ENCODE measurements around the gene ATP8B1. TPM values are rescaled to one million over a fixed set of nuclear protein-coding genes. Genes with fewer than 3 reads are reported as not detected.

Gene ATP8B1
- total and polyA plus RNA-seq, 2 of the 8 experiments (the other 6 are each of a cell fraction or from before 2014, with no cell fraction given): 1.1 to 4.6 TPM

DNA sequence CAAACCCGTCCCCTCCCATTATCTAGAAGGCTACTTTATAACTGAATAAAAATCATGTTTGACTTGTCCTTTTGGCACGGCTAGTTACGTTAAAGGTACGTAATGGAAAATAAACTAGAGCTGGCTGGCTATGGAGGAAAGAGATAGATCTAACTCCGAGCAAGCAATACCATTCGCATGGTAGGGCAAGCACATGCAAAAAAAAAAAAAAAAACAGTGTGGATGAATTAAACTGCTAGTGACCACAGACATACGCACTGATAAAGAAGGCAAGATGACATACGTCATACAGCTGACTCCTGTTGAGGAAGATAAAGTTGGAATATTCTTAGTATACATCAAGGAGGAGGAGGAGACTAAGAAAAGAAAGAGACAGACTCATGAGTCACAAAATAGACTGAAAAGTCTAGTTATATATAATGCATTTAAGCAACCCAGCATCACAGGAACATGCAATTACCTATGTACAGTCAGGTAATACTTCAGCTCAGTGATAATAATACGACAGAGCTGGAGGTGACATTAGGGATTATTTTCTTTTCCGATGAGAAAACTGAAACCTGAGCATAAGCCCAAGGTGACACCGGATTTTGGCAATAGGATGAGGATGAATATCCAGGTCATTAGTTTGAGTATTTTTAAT is 143.5 kb downstream of the ATP8B1 start:
- FAIRE-seq: no peak
- Histone ChIP-seq H3K18ac (ENCODE audit: extremely low read depth, low read length) (no peak overlapping the region), H2AK5ac (ENCODE audit: low read depth, low read length) (no peak overlapping the region), H3K36me3 (ENCODE audit: control insufficient read depth in 2 of 4, insufficient read depth in 4 of 4, low read length in 3 of 4) (peaks cover 0 to 7% (median 2%) of the 10 kb centered on the region in 4 experiments; a peak in 1 of 8 replicates), H4K91ac (replicated peaks; ENCODE audit: insufficient read length, low read length) (no peak overlapping the region), H2BK5ac (ENCODE audit: low read depth, low read length) (no peak overlapping the region), H4K8ac (ENCODE audit: extremely low read depth, insufficient read depth, low read length) (no peak overlapping the region), H3K4ac (replicated peaks; ENCODE audit: insufficient read length, low read depth, low read length) (no peak overlapping the region), H3K56ac (replicated peaks; ENCODE audit: insufficient read length, low read depth, low read length) (no peak overlapping the region), H3K4me1 (replicated peaks in 1 of 4; ENCODE audit: control insufficient read depth in 3 of 4, insufficient read depth in 4 of 4, low read length in 3 of 4) (no peaks in the 10 kb centered on the region), H3K9me3 (ENCODE audit: insufficient read depth in 2 of 2, low read depth in 1 of 2, low read length in 1 of 2) (peaks cover 7 to 10% of the 10 kb centered on the region in 2 experiments; a peak in 3 of 4 replicates), H3K27me3 (replicated peaks in 1 of 4; ENCODE audit: control insufficient read depth in 3 of 4, extremely low read depth in 1 of 4, insufficient read depth in 3 of 4, low read length in 3 of 4) (no peaks in the 10 kb centered on the region), H2BK15ac (ENCODE audit: low read length) (no peak overlapping the region), H2BK20ac (ENCODE audit: low read length) (no peak overlapping the region), H4K20me1 (replicated peaks in 1 of 2; ENCODE audit: control insufficient read depth in 1 of 2, insufficient read depth in 2 of 2, low read length in 2 of 2) (peaks cover 0 to 2% of the 10 kb centered on the region in 2 experiments), H3K9ac (replicated peaks in 1 of 4; ENCODE audit: extremely low read depth in 1 of 4, low read depth in 3 of 4, low read length in 3 of 4) (no peak overlapping the region), H3K79me2 (ENCODE audit: control insufficient read depth in 1 of 2, insufficient read depth in 2 of 2, low read length in 2 of 2) (no peaks in the 10 kb centered on the region), H4K5ac (ENCODE audit: insufficient read length, low read depth, low read length) (no peak overlapping the region), H2BK120ac (replicated peaks; ENCODE audit: low read depth, low read length) (no peak overlapping the region), H3K23me2 (ENCODE audit: low read depth, low read length) (0 out of 2 replicates have a peak, but pooled peaks cover 2% of the 10 kb centered on the region), H3K79me1 (ENCODE audit: low read depth, low read length) (no peaks in the 10 kb centered on the region), H2BK12ac (ENCODE audit: low read depth, low read length) (no peak overlapping the region), H3K23ac (ENCODE audit: insufficient read length) (no peak overlapping the region), H3K27ac (ENCODE audit: low read depth, low read length) (no peak overlapping the region), H2AFZ (ENCODE audit: low read length) (no peak overlapping the region), H3K14ac (ENCODE audit: insufficient read length) (no peak overlapping the region), H3K4me2 (ENCODE audit: insufficient read depth in 1 of 2, low read depth in 2 of 2, low read length in 2 of 2) (no peak overlapping the region), H3K4me3 (ENCODE audit: extremely low read depth in 1 of 4, insufficient read depth in 2 of 4, low read depth in 3 of 4, low read length in 4 of 4) (no peak overlapping the region)
- DNase-seq (ENCODE audit: low read depth in 1 of 2, low spot score in 2 of 2): no peak
- WGBS, 2 experiments (ENCODE audit: extremely low coverage in 1 of 2, insufficient coverage in 1 of 2, insufficient read length in 1 of 2, insufficient replicate concordance in 2 of 2, low coverage in 1 of 2, low lambda C conversion rate in 2 of 2, missing lambda C conversion rate in 1 of 2): 92% methylated on average over 11 of the region's 11 CpGs; no CpG with 5 or more reads in 1 of the 2 experiments
- CTCF ChIA-PET (ENCODE audit: partially characterized antibody): no interaction called here
- POLR2A ChIA-PET (ENCODE audit: partially characterized antibody): interaction anchor here (0.6 kb wide), 1 partner anchor 94 kb away, joined by 3 read pairs; no protein-coding TSS in a partner anchor
- TF ChIP-seq HDAC2 (IDR thresholded peaks at IDR 0.05; ENCODE audit: borderline replicate concordance in 1 of 2, low read depth in 2 of 2, low read length in 2 of 2): no peak
- TF ChIP-seq TCF12 (IDR thresholded peaks at IDR 0.05; ENCODE audit: low read depth, low read length): no peak
- no peak for TF ChIP-seq BCL11A (IDR thresholded peaks at IDR 0.05; ENCODE audit: low read depth in 2 of 2, low read length in 2 of 2)
- TF ChIP-seq ZNF274 (IDR thresholded peaks at IDR 0.05; ENCODE audit: borderline replicate concordance, extremely low read depth, low read length): no peak
- no peak for TF ChIP-seq SAP30 (IDR thresholded peaks at IDR 0.05; ENCODE audit: insufficient read depth, insufficient replicate concordance, low read length)
- no peak for TF ChIP-seq RFX5 (IDR thresholded peaks at IDR 0.05; ENCODE audit: borderline replicate concordance, low read depth, low read length)
- TF ChIP-seq CBX5 (IDR thresholded peaks at IDR 0.05; ENCODE audit: low read depth, low read length): no peak
- TF ChIP-seq CHD2 (IDR thresholded peaks at IDR 0.05; ENCODE audit: low read length): no peak
- no peak for TF ChIP-seq POU5F1 (IDR thresholded peaks at IDR 0.05; ENCODE audit: low read depth, low read length)
- no peak for TF ChIP-seq POLR2AphosphoS5 (IDR thresholded peaks at IDR 0.05; ENCODE audit: low read depth, low read length)
- no peak for TF ChIP-seq SUZ12 (IDR thresholded peaks at IDR 0.05; ENCODE audit: low read length)
- TF ChIP-seq CBX8 (IDR thresholded peaks at IDR 0.05; ENCODE audit: borderline replicate concordance, low read depth, low read length): no peak
- TF ChIP-seq MAFK (IDR thresholded peaks at IDR 0.05; ENCODE audit: low read depth, low read length): no peak
- TF ChIP-seq BACH1 (IDR thresholded peaks at IDR 0.05; ENCODE audit: low read length): no peak

Measured in H1 (cell line).